Liver (tissue), 3 donors: Measurements from ENCODE around the gene DNMBP.

ENCODE experiments used
- CTCF ChIP-seq: fragments of 150-350 bp; IDR thresholded peaks from 2 replicates; pipeline ENCODE4 v1.5.1; 2017; ENCODE audit warnings: improper control_type of control experiment, low read depth, low read length; ENCODE audit not compliant: missing input control
- EGR1 ChIP-seq, 2 donors: IDR thresholded peaks; 2 replicates each; pipeline ENCODE4 v1.6.1; 2016 to 2018; ENCODE audit warnings: antibody characterized with exemption in 2 of 2, low read depth in 2 of 2
- RAD21 ChIP-seq, 2 donors: IDR thresholded peaks; 2 replicates each; pipeline ENCODE4 v1.6.1; 2016; ENCODE audit warnings: antibody characterized with exemption in 2 of 2, mild to moderate bottlenecking in 2 of 2
- donor health status: healthy.
- donor health status: healthy.

GRCh38 chr10:99852481-99853213 is 157.1 kb downstream of the DNMBP start:
- TF ChIP-seq RAD21 (IDR thresholded peaks at IDR 0.05) (no peak), EGR1 (IDR thresholded peaks at IDR 0.05; ENCODE audit: low read depth in 2 of 2) (no peak), CTCF (no peak)
